GM20000 (cell line): ENCODE measurements around the gene PDK2.

Source experiments
- DNase-seq: peaks from one replicate; pipeline ENCODE4 v3.0.0; 2012; ENCODE audit warnings: low spot score
- CTCF ChIP-seq: IDR thresholded peaks from 2 replicates; pipeline ENCODE4 v1.5.1; 2012; ENCODE audit warnings: mild to moderate bottlenecking, control low read depth; ENCODE audit errors: extremely low read depth, missing control alignments

PDK2 gene

GRCh38 chr17:50091918-50092285 is 3.2 kb upstream of the PDK2 start:
- no peak for TF ChIP-seq CTCF
- DNase-seq = no peak

GRCh38 chr17:50093246-50093645 is 1.9 kb upstream of the PDK2 start:
- TF ChIP-seq CTCF = no peak
- DNase-seq = no peak

DNA sequence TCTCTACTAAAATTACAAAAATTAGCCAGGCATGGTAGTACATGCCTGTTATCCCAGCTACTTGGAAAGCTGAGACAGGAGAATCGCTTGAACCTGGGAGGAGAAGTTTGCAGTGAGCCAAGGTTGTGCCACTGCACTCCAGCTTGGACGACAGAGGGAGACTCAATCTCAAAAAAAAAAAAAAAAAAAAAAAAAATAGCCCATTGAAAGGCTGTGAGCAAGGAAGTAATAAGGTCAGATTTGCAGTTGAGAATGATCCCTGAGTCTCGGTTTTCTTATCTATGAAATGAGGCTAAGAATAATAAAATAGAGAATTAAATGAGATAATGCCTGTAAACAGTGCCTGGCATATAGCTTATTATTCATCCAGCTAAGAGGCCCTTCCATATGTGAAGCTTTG is 1.3 kb upstream of the PDK2 start:
- no peak for TF ChIP-seq CTCF
- DNase-seq = no peak

DNA sequence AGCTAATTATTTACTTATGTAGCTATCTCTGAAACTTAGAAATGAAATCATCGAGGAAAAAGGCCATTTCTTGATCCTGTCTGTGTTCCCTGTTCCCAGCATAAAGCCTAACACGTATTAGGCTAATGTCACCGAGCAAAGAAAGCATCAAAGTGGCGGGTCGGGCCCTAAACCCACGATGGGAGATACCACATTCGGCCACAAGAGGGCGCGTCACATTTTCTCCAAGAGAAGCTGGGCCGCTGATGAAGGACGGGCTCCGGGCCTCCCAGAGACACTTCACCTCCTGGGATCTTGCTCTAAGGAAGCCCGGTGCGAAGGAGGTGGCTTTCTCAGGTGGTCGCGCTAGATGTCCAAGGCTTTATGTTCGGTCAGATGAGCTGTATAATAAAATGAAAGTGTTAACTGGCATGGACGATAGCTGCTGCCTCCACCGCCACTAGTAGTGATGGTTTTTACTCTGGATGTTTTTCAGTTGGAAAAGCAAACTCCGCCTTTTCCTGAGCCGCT is 853 bp upstream of the PDK2 start:
- DNase-seq = peak; percentile 89
- TF ChIP-seq CTCF = peak; percentile 78

GRCh38 chr17:50095626-50096037 is 481 bp downstream of the PDK2 start:
- DNase-seq = no peak
- no peak for TF ChIP-seq CTCF

GRCh38 chr17:50096092-50096491 is 941 bp downstream of the PDK2 start:
- DNase-seq = no peak
- no peak for TF ChIP-seq CTCF

DNA sequence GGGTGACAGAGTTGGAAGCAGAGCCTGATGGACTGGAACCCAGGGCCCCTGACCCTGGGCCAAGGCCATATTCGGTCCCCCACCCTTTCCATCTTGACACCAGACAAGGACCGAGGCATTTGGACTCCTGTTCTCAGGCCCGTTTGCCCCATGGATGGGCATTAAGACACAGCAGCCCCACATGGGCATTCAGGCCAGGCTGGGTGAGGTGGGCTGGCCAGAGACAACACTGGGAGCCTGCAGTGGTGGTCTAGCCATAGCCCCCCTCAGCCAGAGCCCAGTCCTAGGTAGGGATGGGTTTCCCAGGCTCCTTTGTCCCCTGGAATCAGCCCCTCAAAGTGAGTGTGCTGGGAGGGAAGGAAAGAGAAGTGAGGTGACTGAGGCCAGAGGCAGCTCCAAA is 1.6 kb downstream of the PDK2 start:
- TF ChIP-seq CTCF = no peak
- DNase-seq = no peak
